ELR (cell line): ENCODE measurements around the gene KRT34.
"Not testable (repeated sequence)": the region's sequence is repeated elsewhere in the genome, so short reads cannot be mapped to it uniquely, and the experiment has no call there.

Experiments used
- DNase-seq: peaks from one replicate; pipeline ENCODE4 v3.0.0-alpha.2; 2015; ENCODE audit warnings: low read depth

The KRT34 gene

DNA sequence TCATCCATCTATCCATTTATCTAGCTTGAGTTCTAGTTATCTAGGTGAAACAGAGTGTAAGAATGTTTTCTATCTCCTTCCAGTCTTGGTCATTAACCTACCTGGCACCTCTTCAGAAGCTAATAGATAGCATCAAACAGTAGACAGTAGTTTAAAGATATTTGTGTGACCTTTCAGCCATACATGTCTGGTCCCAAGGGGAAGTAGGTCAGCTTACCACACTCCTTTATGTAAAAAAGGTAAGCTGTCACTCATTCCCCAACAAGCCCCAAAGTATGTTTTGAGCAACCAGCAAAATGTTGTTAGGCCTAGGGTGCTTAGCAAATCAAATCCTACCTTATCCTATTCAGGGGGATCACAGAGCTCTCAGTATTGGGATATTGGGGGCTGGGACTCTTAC lies 16.0 kb downstream of the KRT34 start:
- DNase-seq = no peak

DNA sequence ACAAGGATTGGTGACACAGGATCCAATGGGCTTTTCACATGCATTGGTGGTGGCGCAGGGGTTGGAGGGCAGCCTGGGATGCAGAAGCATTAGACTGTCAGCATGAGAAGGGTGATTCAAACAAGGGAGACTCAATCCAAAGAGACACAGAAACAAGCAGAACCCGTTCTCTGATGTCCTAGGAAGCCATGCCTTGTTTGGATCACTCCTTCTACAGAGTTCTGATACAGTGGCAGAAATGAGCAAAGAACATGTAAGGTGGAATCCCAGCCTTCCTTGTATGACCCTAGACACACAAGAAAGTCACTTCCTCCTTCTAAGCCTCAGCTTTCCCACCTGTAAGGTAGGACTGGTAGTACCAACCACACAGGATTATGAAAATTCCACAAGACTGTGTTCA lies 18.2 kb downstream of the KRT34 start:
- no peak for DNase-seq

DNA sequence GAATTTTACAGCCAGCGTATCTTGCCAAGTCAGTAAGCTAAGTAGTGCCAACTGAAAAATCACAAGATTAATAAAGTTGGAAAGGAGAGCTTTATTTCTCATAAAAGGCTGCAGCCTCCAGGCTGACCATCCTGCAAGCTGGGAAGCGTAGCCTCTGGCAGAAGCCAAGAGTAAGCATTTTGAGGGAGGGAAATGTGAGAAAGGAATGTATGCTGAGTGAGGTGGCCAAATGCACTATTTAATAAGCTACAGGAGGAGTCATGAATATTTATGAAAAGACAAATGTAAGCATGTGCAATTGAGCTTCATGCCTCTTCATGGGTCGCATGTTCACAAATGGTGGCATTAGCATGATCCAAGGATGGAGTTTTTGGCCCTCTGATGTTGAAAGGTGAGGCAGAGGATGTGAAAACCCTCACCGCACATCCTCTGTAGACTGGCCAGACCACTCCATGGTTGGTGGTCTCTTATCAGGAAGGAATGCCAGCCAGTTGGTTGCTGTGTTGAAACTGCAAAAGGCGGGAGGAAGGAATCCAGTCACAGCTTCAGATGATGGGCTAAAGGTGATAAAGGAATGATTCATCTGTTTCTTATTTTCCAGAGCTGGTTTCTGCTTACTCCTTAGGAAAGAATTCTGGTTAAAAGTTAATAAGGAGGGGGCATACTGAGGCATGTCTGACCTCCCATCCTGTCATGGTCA lies 21.7 kb downstream of the KRT34 start:
- peak; percentile 88 for DNase-seq

DNA sequence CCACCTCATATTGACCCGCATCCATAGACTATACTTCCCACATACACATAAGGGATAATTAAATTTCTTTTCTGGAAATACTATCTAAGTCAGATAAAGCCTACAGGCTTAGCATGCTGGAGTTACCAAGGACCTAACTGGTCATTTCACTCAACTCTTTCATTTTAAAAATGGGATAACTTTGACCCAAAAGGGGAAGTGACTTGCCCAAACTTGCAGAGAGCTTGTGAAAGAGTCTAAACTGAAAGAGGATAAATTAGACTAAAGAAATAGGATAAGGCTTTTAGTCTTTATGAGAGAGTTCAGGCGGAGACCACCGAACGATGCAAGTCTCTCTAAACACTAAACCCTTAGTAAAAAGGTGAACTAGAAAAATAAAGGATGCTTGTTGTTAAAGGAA lies 27.6 kb downstream of the KRT34 start:
- no peak for DNase-seq

DNA sequence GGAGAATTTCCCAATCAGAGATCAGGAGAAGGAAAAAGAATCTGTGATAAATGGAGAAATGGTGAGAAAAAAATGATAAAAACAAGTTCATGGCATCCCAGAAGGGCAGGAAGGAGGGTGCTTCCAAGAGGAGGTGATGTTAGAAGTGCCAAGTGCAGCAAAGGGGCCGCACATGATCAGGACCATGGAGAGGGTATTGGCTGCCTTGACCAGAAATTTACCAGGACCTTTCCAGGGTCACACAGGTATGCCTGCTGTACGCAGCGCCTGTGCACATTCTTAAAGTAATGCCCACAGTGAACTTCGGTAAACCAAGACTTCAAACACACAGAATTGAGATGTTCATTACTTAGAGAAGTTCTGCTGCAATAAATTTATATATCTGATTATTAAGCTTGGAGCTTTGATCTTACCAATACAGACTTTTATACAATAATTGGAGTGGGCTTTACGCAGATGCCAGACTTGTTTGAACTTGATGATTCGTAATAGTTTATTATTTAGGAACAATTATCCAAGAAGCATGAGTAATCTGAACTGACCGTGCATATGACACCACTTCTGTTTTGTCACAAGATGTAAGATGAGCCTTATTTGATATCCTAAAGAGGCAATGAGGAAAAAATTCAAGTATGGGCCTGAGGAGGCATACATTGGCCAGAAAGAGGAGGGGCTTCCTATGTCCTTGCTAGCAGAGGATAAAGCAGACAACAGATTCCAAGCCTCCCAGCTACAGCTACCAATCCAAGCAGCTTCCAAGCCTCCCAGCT lies 29.3 kb downstream of the KRT34 start:
- DNase-seq = no peak

DNA sequence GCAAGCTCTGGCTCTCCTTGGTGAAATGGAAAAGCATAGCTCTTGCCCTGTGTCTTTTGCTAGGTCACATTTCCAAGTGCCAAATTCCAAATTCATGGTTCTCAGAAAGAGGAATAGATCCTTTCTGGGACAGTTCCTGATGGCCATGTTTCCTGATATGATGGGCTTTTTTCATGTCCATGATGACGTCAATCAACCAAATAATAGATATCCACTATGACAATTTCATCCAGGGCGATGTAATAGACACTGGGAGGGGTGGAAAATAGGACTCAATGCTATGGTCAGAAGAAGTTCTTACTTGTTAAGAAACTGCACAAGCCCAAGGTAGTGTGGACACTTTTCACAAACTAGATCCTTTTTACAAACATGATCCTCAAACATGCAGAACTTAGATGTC lies 30.9 kb downstream of the KRT34 start:
- DNase-seq = no peak

DNA sequence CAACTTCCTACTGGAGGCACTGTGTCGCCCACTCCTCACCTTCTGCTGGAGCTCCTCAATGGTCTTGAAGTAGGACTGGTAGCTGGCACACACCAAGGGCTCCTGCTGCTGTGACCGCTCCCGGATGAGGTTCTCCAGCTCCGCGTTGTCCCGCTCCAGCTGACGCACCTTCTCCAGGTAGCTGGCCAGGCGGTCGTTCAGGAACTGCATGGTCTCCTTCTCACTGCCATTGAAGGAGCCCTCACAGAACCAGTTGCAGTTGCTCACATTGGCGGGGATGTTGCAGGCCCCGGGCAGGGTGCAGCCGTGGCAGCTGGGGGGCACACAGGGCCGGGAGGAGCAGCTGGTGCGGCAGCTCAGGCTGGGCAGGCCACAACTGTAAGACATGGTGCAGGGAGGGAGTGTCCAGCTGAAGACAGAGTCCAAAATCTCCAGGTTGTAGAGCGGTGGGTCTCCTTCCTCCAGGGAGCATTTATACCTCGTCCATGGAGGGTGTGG lies 31.7 kb downstream of the KRT34 start, which contains the start of gene KRT33A:
TSS of gene KRT33A (minus strand) at position 448 of the 498 bp plus-strand sequence. CDS start at position 387, 61 bp downstream.
- DNase-seq = not testable (repeated sequence)

DNA sequence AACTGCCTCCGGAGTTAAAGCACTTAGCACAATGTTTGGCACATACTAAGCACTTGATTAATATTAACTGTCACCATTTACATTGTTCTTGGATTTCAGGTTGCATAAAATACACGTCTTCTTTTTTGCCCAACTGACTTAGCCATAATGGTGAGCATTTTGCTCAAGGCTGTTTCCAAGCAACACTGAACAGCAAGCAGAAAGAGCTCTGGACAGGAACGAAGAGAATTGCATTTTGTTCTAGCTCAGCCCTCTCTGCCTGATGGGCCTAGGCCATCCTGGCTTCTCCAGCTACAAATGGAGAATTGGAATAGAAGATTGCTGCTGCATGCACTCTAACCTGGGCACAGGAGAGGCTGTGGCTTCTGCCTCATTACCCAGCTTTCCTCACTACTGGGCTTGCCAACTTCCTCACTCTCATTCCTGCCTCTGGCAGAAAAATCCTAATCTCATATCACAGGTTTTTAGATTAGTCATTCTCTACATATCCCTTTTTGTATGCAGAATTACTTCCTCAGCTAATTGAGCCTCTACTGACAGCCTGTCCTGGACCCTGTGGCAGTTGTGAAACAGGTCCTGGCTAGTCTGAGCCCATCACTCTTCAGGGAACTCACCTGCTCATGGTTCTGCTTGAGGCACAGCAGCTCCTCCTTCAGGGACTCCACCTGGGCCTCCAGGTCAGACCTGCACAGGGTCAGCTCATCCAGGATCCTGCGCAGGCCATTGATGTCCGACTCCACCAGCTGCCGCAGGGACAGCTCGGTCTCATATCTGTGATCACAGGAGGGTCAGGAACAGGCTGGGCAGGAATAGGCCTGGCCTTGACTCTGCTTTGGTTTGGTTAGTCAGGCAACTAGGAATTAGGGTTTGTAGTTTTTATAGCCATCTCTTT lies 34.0 kb downstream of the KRT34 start:
- no peak for DNase-seq

DNA sequence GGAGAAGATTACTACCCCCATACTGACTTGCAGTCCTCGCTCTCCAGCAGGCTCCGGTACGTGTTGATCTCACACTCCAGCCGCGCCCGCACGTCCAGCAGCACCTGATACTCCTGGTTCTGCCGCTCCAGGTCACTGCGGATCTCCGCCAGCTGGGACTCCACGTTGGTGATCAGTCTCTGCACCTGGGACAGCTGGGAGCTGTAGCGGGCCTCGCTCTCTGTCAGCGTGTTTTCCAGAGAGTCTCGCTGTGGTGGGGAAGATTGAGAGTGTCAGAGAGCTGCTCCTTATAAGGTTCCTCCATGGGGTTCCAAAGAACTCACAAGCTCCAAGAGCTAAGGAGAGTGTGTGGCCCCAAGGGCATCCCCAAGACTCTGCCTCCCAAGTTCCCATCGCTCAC lies 35.7 kb downstream of the KRT34 start:
- not testable (repeated sequence) for DNase-seq

DNA sequence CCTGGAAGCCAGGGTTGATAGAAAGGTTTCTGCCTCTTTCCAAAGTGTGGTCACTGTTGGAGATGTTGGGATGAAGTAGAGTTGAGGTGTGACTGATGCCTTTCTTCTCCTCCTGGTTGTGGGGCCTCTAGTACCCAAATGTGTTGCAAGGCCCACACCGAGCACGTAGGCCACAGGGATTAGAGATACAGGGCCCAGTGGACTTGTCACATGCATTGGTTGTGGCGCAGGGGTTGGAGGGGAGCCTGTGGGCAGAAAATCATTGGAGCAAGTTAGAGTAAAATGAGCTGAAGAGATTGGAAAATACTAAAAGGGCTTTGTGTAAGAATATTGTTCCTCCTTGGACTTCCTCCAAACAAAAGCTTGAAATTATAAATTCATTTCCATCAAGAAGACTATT lies 36.1 kb downstream of the KRT34 start:
- no peak for DNase-seq

DNA sequence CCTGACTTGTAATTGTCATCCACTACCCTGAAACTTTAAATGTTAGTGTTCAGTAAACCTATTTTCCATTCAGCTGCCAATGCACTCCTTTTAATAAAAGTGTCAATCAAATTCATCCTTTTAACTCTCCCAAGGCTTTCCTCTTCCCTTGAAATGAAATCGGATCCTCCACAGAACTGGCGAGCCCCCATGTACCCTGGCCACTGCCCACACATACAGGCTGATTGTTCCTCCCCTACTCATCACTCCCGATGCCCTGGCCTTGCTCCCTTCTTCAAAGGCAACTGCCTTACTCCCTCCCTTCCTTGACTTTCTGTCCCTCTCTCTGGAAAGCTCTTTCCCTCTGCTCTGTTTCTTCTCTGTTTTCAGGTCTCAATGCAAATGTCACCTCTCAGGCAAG lies 39.1 kb downstream of the KRT34 start:
- no peak for DNase-seq

DNA sequence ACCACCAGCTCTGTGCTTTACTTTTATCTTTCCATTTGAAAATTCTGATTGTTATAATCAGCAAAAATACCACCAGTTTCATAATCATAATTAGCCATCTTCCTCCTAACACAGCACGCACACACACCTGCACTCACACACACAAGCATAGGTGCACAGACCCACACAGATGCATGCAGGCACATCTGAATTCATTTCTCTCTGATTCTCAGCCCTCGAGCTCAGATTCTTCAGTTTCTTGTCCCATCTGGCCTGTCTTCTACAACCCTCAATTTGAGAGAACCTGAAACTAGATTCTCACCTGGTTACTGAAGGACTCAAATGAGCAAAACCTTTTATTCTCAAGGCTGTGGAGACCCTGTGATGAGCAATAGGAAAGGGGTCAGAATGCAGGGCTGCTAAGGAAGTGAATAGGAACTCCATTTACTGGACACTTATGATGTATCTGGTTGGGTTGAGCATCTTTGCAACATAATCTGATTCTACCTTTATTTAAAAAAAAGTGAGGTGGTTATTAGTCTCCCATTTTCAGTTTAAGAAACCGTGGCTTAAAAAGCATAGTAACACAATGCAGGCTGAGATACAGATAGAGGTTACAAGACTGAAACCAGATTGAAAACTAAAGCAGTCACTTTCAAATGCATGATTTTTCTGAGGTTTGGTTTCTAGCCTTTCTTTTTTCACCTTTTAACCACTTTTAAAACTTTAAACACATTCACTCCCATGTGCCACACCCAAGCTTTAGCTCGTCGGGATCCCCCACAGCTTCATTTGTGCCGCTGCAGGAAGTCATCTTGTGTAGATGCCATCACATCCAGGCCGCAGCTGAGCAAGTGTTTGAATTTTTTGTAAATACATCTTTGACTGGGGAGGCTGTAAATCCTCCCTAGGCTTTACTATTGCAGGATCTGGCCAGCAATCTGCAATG lies 40.9 kb downstream of the KRT34 start:
- no peak for DNase-seq

DNA sequence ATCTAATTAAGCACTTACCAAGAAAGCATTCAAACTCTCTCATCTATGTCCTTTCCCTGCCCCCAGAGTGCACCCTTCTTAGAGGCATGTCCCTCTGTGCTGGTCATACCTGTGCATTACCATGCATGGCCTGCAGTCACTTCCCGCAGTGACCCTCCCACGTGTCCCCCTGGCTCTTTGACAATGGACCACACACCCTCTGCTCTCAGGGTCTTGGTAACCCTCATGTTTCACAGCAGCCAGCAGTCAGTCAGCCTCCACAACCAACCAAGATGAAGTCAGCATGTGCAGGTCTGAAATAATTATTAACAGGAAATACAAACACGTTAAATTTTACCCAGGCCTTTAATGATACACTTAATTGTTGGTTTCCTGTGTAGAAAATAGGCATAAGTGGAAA lies 41.6 kb downstream of the KRT34 start:
- DNase-seq = no peak

DNA sequence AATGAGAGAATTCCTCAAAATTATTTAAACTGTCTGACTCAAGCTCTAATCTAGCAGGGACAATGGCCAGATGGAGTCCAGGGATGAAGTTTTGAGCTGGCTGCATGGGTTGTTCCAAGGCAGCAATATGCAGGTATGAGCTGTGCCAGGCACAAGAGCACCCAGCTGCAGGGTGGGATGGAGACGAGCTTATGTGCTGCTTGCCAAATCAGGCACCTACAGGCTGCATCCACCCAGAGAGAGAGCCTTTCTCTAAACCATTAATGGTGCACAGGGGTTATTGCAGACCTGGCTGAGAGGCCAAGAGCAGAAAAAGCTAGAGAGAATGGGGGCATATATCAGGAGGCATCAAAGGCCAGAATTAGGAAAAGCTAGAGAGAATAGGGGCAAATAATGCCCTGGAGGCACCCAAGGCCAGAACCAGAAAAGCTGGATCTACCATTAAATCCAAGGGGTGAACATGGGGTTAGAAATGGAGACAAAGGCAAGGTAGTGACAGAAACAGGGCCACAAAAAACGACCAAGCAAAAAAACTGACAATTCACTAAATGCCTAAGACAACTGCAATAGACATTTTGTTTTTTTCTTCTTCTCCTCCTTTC lies 42.4 kb downstream of the KRT34 start:
- DNase-seq = no peak

DNA sequence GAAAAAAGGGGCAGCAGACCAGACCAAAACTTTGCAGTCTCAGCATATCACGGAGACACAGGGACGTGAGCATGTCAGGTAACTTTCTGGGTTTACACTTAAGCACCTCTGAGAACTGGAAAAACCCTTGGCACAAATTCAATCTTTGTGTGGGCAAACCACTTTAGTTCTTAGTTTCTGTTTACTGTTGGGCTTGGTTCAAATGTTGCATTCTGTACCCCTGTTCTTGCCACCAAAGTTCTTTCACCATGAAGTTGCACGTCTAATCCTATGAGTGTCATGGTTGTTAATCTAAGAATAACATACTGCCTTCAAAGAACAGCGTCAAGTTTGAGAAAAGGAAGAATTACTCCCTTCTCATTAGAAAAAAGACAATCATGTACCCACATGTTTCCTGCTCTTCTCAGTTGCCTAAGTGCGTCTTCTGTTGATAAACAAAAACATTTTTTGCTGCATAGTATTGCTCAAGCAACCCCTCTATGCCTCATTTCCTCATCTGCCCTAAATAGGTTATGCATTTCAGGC lies 43.1 kb downstream of the KRT34 start:
- DNase-seq = peak; percentile 26

DNA sequence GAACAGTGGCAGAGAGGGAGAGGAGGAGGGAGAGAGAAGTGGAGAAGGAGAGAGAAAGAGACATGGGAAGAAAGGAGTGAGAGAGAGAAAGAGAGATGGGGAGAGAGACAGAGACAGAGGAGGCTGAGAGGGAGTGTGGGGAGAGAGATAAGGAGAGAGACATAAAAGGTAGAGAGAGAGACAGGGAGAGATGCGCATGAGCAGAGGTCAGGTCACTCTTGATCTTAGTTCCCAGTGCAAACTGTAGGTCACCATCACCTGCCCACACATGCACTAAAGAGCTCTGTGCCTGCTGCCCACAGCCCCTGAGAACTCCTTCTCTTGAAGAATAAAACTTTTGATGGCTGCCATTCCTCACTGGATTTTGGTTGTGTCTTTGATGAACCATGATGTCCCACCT lies 46.4 kb downstream of the KRT34 start:
- DNase-seq = no peak

DNA sequence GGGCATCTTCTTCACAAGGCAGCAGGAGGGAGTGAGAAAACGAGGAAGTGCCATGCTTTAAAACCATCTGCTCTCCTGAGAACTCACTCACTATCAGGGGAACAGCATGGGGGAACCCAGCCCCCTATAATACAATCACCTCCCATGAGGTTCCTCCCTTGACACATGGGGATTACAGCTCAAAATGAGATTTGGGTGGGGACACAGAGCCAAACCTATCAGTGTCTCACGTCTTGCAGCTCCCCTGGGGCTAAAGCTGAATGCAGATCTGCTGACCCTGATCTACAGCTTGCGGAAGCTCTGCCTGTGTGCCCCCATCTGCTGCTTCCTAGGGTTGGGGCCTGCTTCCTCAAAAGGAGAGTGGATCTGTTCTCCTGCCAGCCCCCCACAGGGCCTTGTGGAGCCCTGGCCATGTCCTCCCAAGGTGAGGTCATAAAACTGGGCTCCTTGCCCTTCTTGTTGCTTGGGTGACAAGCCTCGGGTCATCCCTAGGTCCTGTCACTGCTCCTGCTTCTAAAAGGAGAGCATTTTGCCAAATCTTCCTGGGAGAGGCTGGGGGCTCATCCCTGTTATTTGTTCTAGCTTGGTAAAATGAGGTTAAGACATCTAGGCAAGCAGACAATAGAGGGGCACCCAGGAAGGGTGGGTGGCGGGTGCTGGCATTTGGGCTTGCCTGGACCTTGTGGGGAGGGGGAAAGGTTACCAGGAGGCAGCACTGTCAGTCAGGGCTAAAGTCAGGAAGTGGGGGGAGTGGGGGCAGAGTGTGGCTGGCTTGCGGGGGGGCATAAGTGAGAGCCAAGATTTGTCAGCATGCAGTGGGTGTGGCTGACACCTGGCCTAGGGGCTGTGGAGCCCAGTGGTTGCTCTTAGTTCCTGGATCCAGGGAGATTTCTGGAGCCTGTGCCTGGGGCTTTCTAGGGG lies 47.5 kb downstream of the KRT34 start:
- DNase-seq = no peak

DNA sequence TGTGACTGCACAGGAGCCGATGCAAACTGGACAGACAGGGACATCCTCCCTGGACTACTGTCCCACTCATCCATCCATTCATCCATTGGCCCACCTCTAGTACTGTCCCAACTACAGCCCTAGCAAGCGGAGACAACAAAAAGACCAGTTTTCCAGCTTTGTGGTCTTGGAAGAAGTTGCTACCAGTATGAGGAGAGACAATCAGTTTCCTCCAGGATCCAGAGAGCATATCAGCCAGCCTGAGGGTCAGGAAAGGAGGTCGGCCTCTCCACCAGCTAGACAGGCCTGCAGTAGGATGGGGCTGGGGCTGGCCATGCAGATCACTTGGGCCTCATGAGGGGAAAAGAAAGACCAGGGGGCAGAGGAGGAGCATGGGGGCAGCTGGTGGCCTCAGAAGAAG lies 48.3 kb downstream of the KRT34 start:
- DNase-seq = no peak

DNA sequence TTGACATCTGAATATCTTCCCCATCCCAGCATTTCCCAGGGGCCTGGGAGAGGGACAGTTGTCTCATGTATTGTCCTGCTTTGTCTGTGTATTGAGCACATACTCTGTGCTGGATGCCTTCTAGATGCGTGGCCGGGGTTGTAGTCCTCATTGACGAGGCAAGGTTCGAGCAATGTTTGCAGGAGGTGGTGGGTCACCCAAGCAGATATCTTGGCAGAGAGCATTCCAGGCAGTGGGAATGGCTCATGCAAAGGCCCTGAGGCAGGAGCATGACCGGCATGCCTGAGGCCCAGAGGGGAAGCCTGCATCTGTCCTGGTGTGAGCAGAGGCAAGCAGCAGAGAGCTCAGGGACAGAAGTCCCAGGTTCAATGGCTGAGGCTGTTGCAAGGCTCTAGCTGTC lies 49.0 kb downstream of the KRT34 start:
- no peak for DNase-seq

DNA sequence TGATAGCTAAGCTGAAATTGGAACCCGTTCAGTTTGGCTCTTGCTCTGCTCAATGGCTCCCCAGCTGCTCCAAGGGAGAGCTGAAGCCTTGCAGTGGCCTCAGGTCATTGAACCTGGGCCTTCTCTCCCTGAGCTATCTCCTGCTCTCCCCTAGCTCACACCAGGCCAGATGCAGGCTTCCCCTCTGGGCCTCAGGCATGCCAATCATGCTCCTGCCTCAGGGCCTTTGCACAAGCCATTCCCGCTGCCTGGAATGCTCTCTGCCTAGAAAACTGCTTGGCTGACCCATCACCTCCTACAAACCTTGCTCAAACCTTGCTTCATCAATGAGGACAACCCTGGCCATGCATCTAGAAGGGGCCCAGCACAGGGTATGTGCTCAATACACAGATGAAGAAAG lies 49.9 kb downstream of the KRT34 start:
- no peak for DNase-seq
